GM21447 (cell line): ENCODE data around the gene MRS2.

Source experiments
- ATAC-seq: cut with Tn5 transposase; IDR thresholded peaks from one replicate; pipeline ENCODE4 v1.9.1; 2021; ENCODE audit not compliant: unreplicated experiment

The MRS2 gene

DNA sequence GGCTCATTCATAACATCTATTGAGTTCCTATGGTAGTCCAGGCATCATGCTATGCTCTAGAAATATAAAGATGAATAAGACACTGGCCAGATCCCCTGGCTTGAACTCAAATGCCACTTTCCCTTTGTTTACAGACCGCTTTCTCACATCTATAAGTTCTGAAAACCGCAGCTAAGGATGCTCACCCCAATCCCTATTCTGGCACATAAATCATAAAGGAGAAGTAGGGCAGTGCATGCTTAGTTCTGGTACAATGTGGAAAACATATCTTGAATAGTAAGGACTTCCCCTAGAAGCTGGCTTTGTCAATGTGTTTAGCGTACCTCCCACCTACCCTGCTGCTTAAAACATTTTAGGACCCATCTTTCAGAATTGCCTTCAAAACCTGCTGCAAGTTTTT is 26.4 kb downstream of the MRS2 start:
- no peak for ATAC-seq

DNA sequence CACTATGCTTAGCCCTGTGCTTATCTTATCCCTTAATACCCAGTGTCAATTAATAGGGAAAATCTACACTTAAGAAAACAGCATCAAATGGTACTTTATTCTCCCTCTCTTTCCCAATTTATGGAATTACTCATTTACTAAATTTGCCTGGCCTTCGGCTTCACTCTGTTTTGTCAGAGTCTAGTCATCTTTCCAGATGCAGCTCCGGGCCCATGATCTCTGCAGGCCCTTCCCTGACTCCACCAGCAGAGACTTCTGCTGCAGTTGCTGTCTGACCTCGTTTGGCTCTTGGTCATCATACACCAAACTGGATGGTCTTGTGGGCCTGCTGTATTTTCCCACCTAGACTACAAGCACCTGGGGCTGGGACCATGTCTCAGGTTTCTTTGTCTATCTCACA is 27.4 kb downstream of the MRS2 start:
- ATAC-seq, result no peak

- peak; percentile 54 for ATAC-seq
Observed at GRCh38 chr6:24431045-24431451, 28.3 kb downstream of the MRS2 start.

GRCh38 chr6:24432611-24433010 is 29.9 kb downstream of the MRS2 start:
- no peak for ATAC-seq

DNA sequence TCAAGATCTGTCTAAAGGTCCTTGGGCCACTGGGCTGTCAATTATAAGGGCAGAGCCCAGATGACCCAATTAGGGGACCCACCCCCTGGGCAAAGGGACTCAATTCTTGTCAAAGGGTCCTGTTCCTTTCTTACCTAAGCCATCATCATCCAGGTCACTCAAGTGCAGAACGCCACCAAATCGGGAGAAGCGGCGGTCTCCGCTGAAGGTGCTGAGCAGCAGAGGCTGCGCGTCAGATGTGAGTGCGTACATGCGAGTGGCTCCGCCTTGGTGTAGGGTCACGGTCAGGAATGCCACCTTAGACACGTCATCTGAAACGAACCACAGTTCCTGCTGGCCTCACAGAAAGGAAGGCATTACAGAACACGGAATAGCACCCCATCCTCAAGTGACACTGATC is 34.2 kb downstream of the MRS2 start:
- no peak for ATAC-seq

DNA sequence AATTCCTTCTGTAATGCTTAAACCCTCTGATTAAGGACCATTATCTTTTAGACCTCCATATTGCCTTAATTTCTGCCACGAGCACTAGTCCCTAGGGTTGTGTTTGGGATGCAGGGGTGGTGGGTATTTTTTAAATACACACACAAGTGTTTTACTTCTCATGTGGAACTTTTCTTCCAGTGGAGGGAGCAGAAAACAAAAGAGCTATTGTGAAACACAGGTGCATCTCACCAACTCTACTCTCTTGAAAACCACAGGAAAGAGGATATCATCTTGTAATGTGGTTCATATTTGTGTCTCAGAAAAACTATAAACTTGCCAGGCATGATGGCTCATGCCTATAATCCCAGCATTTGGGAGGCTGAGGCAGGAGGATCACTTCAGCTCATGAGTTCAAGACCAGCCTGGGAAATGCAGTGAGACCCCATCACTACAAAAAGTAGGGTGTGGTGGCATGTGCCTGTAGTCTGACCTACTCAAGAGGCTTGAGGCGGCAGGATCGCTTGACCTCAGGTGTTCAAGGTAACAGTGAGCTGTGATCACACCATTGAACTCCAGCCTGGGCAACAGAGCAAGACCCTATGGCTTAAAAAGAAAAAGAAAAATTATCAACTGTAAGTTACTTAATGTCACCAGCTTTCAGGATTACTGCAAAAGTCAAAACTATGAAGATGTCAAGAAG is 37.3 kb downstream of the MRS2 start:
- ATAC-seq, result no peak

GRCh38 chr6:24440897-24441598 is 38.3 kb downstream of the MRS2 start:
- ATAC-seq, result no peak

DNA sequence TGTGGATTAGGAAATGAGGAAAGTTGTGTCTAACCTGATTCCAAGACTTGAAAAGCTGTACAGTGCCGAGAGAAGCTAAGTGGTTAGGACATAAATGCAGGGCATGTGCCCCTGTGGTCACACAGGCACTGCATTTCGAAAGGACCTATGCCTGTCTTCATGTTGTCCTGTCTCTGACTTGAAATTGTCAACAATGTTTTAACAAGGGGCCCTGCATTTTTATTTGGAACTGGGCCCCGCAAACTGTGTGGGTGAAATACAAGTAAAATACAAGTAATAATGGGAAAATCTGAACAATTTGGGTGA is 38.8 kb downstream of the MRS2 start:
- no peak for ATAC-seq

DNA sequence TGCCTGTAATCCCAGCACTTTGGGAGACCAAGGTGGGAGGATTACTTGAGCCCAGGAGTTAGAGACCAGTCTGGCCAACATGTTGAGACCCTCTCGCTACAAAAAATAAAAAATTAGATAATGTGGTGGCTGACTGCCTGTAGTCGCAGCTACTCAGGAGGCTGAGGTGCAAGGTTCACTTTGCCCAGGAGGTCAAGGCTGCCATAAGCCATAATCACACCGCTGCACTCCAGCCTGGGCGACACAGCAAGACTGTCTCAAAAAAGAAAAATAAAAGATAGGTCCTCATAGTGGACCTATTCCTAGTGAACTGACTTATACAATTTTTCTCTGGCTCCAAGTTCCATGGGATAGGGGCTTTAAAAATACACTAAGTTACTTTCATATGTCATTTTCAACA is 41.9 kb downstream of the MRS2 start:
- no peak for ATAC-seq

GRCh38 chr6:24445704-24446103 is 43.0 kb downstream of the MRS2 start:
- ATAC-seq, result no peak

GRCh38 chr6:24446670-24447069 is 43.9 kb downstream of the MRS2 start:
- ATAC-seq, result no peak

DNA sequence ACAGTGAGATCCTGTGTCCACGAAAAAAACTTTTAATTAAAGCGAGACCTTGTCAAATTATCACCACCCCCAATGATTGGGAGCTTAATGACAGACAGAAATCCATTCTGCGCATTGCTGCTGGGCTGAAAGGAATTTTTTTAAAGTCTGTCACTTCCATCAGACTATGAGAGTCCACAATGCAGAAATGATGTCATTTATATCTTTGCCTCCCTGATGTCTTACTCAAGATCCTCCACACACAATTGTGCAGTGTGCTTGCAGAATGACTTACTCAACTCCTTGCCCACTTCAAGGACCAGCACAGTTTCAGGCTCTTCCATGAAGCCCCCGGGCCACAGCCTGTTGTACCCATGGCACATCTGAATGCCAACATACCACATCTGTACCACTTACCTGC is 45.7 kb downstream of the MRS2 start:
- ATAC-seq, result no peak

DNA sequence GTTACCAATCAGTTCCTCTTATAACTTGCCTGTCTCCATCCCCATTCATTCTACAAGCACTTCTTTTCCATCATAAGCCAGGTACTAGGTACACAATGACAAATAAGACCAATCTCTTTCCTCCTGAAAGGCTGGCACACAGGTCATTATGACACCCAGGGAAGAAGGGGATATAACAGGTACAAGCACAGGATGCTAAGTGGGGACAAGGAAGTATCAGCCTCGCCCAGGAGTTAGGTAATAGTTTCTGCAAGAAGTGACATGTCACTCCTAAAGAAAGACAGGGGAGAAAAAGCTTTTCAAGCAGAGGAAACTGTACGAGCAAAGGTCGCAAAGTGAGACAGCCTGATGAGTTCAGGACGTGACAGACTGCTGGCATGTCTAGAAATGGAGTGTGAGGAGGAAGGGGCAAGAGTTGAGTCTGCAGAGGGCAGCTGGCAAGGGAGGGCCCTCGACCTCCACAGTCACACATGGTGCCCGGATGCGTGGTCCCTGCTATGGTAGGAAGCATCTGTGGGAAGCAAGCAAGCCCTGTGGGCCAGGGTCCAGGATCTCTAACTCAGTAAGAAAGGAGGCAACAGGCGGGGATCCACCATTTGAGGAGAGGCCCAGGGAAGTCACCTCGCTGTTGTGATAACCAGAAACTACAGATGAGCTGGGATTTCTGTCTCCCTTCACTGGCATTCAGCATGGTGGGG is 46.2 kb downstream of the MRS2 start:
- ATAC-seq, result no peak

DNA sequence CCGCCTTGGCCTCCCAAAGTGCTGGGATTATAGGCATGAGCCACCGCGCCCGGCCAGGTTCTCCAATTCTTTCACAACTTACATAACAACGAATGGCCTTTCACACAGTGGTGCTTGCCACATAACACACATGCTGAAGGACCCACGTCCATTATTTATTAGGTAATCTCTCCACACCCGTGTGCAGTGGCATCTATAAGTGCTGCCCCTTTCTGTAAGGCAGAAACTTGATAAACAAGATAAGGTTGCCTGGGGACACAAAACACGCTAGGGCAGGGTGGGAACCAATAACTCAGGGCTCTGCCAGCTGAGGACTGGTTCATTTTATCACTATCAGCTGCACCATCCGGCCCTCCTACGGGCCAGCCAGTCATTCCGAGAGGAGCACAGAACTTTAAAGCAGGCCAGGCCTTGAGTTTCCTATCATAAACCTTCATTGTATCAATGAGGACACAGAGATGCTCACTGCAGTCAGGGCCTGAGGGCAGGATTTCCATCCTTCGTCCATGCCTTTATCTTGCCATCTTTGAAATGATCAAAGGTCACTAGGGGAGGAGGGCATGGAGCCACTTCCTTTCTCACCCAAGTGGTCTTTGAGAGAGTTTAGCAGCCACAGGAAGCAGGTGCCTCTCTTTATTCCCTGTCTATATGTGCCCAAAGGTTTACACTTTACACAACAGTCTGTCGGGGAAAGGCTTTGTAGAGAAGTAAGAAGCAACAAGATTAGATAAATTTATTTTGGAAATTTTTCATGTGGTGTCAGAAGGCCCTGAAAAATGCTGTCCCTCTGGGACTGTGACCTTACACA is 49.0 kb downstream of the MRS2 start:
- ATAC-seq, result no peak

- ATAC-seq, result no peak
Observed at GRCh38 chr6:24453921-24454320, 51.2 kb downstream of the MRS2 start.

DNA sequence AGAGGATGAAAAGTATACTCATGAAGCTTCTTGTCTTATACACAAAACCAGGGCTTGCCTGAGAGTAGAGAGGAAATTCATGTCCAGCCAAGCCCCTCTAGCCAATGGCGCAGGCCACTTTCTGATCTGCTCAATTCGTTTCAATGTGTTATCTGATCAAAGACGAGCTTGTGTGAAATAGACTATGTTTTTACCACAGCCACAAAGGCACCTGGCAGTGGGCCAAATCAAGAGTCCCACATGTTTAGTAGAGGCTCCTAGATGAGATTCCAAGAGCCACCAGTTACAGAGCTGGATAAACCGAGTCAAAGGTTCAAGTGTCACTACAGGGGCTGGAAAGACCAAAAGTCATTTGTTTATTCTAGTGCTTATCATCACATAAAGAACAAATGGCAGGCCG is 51.7 kb downstream of the MRS2 start:
- ATAC-seq, result no peak

DNA sequence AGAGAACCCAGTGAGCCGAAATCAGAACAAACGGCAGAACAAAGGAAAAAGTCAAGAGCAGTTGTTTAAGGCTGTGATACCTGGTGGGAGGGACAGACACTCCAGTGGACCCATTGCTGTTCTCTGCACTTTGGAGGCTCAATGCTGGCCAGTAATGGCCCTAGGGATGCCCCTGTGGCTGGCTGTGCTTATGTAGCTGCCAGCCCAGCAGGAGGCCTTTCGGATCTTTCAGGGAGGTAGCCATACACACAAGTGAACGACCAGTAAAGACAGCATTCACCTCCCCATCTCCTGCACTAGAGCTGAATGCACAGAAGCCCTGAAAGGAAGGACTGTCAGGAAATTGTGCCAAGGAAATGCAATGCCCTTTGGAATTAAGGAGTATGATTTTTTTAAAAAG is 52.3 kb downstream of the MRS2 start:
- no peak for ATAC-seq

DNA sequence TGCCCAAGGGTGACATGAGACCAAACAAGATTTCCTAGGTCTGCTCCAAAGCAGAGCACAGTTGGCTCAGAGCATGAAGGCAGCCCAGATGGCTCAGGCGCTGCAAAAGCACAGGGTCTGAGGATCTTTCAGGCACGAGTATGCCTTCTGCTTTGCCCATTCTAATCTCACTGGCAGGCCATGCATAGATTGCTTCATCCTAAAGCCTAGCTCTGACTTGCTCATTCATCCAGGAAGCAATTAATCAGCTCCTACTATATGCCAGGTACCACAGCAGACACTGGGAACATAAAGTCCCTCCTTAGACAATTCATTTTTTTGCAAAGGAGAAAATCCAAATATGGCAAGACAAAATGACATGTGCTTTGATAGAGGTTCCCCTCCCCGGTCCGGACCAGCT is 55.4 kb downstream of the MRS2 start:
- ATAC-seq, result no peak

DNA sequence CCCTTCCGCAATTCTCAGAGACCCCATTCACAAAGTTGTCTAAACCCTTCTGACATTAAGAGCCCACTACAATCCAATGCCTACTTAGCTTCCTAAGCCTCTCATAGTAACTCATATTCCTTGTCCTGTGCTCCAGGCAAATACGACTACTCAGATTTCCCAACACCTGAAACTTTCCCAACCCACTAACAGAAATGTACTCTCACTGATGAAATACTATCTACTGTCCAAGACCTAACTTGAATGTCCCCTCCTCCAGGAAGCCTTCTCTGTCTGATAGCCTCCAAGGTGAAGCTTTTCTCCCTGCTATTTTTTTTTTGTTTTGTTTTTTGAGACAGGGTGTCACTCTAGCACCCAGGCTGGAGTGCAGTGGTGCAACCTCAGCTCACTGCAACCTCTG is 56.2 kb downstream of the MRS2 start:
- ATAC-seq, result no peak

GRCh38 chr6:24460966-24461365 is 58.2 kb downstream of the MRS2 start:
- ATAC-seq, result no peak

GRCh38 chr6:24464253-24465038 is 61.7 kb downstream of the MRS2 start:
- no peak for ATAC-seq
